Esophagus squamous epithelium (tissue), 4 donors: ENCODE results near the gene DPH7.

Experiments used
- CTCF ChIP-seq, 6 experiments: fragments of 450-650 bp in 4 of 6; fragments of 200-600 bp in 2 of 6; sonication (generic) in 2 of 6; IDR thresholded peaks; one replicate each; pipeline ENCODE4 v1.5.1; 2016 to 2019; ENCODE audit warnings: antibody characterized with exemption in 6 of 6, mild to moderate bottlenecking in 4 of 6, moderate library complexity in 4 of 6
- POLR2A ChIP-seq, 4 donors: fragments of 450-650 bp; IDR thresholded peaks; one replicate each; pipeline ENCODE4 v1.6.1; 2017; ENCODE audit warnings: antibody characterized with exemption in 4 of 4, mild to moderate bottlenecking in 4 of 4, moderate library complexity in 3 of 4

- TF ChIP-seq CTCF (IDR thresholded peaks at IDR 0.05) (no peak), POLR2A (IDR thresholded peaks at IDR 0.05) (no peak)
Observed at GRCh38 chr9:137522746-137523455, 55.8 kb downstream of the DPH7 start.
